ENCODE results near the gene LEMD2.

DNA sequence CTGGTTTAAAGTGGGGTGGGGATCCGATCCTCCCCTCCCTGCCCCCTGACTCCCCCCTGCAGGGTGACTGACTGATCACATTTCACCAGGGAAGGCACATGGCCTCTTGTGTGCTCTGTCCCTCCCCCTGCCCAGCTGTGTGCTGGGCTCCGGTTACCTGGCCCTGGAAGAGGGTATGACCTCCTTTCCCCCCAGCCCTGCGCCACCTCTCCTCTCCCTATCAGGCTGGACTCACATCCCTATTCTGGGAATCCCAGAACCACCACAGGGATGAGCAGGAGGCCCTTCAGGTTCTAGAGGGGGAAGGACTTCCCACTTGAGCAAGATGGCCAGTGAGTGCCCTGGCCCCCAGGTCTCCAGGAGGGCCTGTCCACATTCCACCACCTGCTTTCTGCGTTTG lies 40.1 kb downstream of the LEMD2 start:
- no peak for TF ChIP-seq POLR2A (IDR thresholded peaks at IDR 0.05; ENCODE audit: low read length)
- no peak for TF ChIP-seq GATA1 (IDR thresholded peaks at IDR 0.05; ENCODE audit: low read depth, low read length)

Measured in erythroblast (primary cell).